Fibroblast of mammary gland (primary cell): ENCODE measurements around the gene AMD1.

Experiments used
- DNase-seq: peaks from one replicate; pipeline ENCODE4 v3.0.0-alpha.2; 2010; ENCODE audit warnings: low read depth
- H3K4me3 ChIP-seq: 2 replicates; pipeline ENCODE4 v1.5.1; 2011; ENCODE audit warnings: low read depth, mild to moderate bottlenecking, low read length, moderate library complexity; ENCODE audit not compliant: control insufficient read depth
- CTCF ChIP-seq: conservative IDR thresholded peaks from 2 replicates; pipeline ENCODE4 v1.5.1; 2011; ENCODE audit warnings: low read depth, low read length, inconsistent platforms; ENCODE audit not compliant: control insufficient read depth, insufficient read depth

The AMD1 gene

GRCh38 chr6:110859335-110859792 is 15.2 kb upstream of the AMD1 start:
- TF ChIP-seq CTCF = no peak
- no peak overlapping the region for H3K4me3 ChIP-seq
- DNase-seq = no peak

- DNase-seq = no peak
- no peak for TF ChIP-seq CTCF
- no peak overlapping the region for H3K4me3 ChIP-seq
Measured at GRCh38 chr6:110864824-110865223, 9.8 kb upstream of the AMD1 start.

- no peak for DNase-seq
- no peak for TF ChIP-seq CTCF
- H3K4me3 ChIP-seq = peak overlapping the region; percentile 85
Measured at GRCh38 chr6:110874880-110875547, 429 bp downstream of the AMD1 start.

GRCh38 chr6:110875548-110876169 is 1.1 kb downstream of the AMD1 start:
- H3K4me3 ChIP-seq = peak overlapping the region; percentile 85
- TF ChIP-seq CTCF = no peak
- no peak for DNase-seq

- no peak for TF ChIP-seq CTCF
- peak; percentile 87 for DNase-seq
- peak overlapping the region; percentile 85 for H3K4me3 ChIP-seq
Measured at GRCh38 chr6:110876170-110876773, 1.7 kb downstream of the AMD1 start.

- TF ChIP-seq CTCF = no peak
- no peak for DNase-seq
- H3K4me3 ChIP-seq = peak overlapping the region; percentile 85
Measured at GRCh38 chr6:110876806-110877564, 2.4 kb downstream of the AMD1 start.
